Left lung (tissue), 10 donors: Measurements from ENCODE around the gene MYRF. TPM values are rescaled to one million over a fixed set of nuclear protein-coding genes. Genes with fewer than 3 reads are reported as not detected.

ENCODE experiments used
- ATAC-seq: fragments of 200-7000 bp; cut with Tn5 transposase; one replicate; pipeline ENCODE4 v1.9.1; 2020; ENCODE audit warnings: moderate library complexity
- DNase-seq, 4 donors: peaks; one replicate each; pipeline ENCODE4 v3.0.0-alpha.2; 2013 to 2020
- H3K27ac ChIP-seq, 2 donors: fragments of 200-600 bp; sonication (generic) in 1 of 2; one replicate each; pipeline versions ENCODE4 v1.5.0 to v1.8.0; 2020 to 2021
- H3K27me3 ChIP-seq, 2 donors: fragments of 200-600 bp; sonication (generic) in 1 of 2; one replicate each; pipeline versions ENCODE4 v1.5.0 to v1.8.0; 2020 to 2021
- H3K36me3 ChIP-seq, 2 donors: fragments of 200-600 bp; sonication (generic) in 1 of 2; one replicate each; pipeline versions ENCODE4 v1.5.0 to v1.8.0; 2020 to 2021
- H3K4me1 ChIP-seq, 2 donors: fragments of 200-600 bp; one replicate each; pipeline ENCODE4 v1.8.0; 2021
- H3K4me3 ChIP-seq, 2 donors: fragments of 200-600 bp; sonication (generic) in 1 of 2; one replicate each; pipeline versions ENCODE4 v1.5.0 to v1.8.0; 2020 to 2021; ENCODE audit warnings: mild to moderate bottlenecking in 1 of 2
- H3K9me3 ChIP-seq, 2 donors: fragments of 200-600 bp; sonication (generic) in 1 of 2; one replicate each; pipeline versions ENCODE4 v1.5.0 to v1.8.0; 2020 to 2021
- intact Hi-C, 2 donors: fragments of 100-400 bp; cut with DNase I; formaldehyde crosslinking; loops; one replicate each; pipeline versions ENCODE4 v1.11.2 to v1.14.2; 2022
- polyA plus RNA-seq, 6 donors: library from polyadenylated mRNA; unstranded; fragments of 120-200 nt; gene quantifications; one replicate each; pipeline ENCODE4 v1.2.1, GENCODE V29; 2013; ENCODE audit not compliant: insufficient read length in 6 of 6
- total RNA-seq, 2 donors: library from RNA; stranded (reverse); fragmentation: NEBNext Ultra II Directional; extraction: Animal tissue kit (Norgen Biotek cat#: 25700); gene quantifications; one replicate each; pipeline ENCODE4 v1.2.1, GENCODE V29; 2021
- TF ChIP-seq, protein P1 (sequence below), 2 donors: fragments of 200-600 bp; sonication (generic) in 1 of 2; IDR thresholded peaks; one replicate each; pipeline versions ENCODE4 v1.5.0 to v1.8.0; 2021; ENCODE audit warnings: antibody characterized with exemption in 2 of 2
- donor health status: DM: no; HTN: yes; CAD: no.
- donor health status: DM: no; HTN: no; CAD: no.

The MYRF gene
- total and polyA plus RNA-seq, 8 donors: 15.4 to 37.2 (median 29.9) TPM

DNA sequence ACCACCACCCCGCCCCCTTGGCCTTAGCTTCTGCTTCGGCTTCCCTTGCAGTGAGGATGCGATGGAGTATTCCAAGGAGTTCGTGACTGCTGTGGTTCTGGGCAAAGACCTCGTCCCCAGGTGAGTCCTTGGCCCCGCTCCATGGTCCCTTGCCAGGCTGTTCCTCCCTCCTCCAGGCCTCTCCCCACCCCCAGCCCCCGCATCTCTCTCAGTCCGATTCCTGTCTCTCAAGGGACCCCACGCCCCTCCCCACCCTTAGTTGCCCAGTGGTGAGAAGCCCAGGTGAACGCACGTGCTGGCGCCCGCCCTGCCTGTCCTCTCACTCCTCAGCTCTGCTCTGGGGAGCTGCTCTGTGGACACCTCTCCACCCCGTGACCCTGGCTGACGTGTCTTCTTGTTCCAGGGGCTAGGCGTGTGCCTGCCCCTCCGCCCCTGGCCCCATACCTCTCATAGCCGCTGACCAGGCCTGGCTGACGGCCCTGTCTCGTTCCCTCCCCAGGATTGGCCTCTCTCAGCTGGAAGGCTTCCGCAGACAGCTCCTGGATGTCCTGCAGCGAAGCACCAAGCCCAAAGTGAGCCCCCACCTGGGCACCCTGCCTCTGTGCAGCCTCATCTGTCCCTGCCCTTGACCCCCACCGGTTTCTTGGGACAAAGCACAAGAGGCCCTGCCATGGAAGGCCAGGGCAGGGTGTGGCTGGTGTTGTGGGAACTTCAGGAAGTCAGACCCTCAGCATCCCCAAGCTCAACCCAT, 14.6 kb upstream of the MYRF start:
- peaks cover 0 to 35% of the 10 kb centered on the region in 2 donors for H3K36me3 ChIP-seq
- DNase-seq (no peak), ATAC-seq (no peak)
- H3K27me3 ChIP-seq: no peaks in the 10 kb centered on the region
- TF ChIP-seq, protein P1, sequence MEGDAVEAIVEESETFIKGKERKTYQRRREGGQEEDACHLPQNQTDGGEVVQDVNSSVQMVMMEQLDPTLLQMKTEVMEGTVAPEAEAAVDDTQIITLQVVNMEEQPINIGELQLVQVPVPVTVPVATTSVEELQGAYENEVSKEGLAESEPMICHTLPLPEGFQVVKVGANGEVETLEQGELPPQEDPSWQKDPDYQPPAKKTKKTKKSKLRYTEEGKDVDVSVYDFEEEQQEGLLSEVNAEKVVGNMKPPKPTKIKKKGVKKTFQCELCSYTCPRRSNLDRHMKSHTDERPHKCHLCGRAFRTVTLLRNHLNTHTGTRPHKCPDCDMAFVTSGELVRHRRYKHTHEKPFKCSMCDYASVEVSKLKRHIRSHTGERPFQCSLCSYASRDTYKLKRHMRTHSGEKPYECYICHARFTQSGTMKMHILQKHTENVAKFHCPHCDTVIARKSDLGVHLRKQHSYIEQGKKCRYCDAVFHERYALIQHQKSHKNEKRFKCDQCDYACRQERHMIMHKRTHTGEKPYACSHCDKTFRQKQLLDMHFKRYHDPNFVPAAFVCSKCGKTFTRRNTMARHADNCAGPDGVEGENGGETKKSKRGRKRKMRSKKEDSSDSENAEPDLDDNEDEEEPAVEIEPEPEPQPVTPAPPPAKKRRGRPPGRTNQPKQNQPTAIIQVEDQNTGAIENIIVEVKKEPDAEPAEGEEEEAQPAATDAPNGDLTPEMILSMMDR (IDR thresholded peaks at IDR 0.05): no peak
- no peaks in the 10 kb centered on the region for H3K9me3 ChIP-seq
- H3K4me3 ChIP-seq: no peak overlapping the region
- H3K27ac ChIP-seq: no peak overlapping the region
- H3K4me1 ChIP-seq: peaks cover 4% of the 10 kb centered on the region in 2 donors
- intact Hi-C loops: no loop called here

DNA sequence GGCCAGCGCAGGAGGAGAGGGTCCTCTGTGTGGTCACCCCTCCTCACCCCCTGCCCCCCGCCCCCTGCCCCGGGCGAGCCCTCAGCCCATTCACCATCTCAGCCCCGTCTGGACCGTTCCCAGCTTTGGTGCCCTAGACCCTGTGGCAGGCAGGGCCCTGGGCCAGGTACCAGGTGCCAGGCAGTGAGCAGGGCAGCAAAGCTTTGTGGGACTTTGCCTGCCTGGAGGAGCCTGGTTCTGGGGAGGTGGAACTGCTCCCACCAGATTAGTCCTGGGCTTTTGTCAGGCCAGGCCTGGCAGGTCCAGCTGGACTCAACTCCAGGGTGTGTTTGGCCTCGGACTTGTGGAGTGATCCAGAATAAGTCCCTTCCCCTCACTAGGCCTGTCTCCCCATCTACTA, 13.7 kb upstream of the MYRF start:
- no peak for DNase-seq
- Histone ChIP-seq H3K9me3 (no peaks in the 10 kb centered on the region), H3K4me3 (no peak overlapping the region), H3K4me1 (no peaks in the 10 kb centered on the region), H3K36me3 (peaks cover 0 to 38% of the 10 kb centered on the region in 2 donors), H3K27me3 (no peaks in the 10 kb centered on the region), H3K27ac (no peak overlapping the region)
- no peak for ATAC-seq
- TF ChIP-seq, protein P1 (IDR thresholded peaks at IDR 0.05): no peak
- intact Hi-C loops: no loop called here

DNA sequence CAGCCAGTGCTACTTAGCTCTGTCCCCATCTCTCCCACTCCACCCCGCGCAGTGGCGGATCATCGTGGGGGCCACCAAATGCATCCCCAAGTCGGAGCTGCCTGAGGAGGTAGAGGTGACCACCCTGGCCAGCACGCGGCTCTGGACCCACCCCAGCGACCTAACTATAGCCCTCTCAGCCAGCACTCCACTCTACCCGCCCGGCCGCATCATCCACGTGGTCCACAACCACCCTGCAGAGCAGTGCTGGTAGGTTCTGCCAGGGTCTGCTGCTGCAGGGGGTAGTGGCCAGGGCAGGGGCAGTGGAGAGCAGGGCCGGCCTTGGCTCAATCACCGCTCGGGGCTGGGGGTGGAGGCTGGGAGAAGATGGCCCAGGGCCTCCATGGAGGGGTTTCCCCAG, 13.0 kb upstream of the MYRF start:
- H3K27me3 ChIP-seq: no peaks in the 10 kb centered on the region
- no peaks in the 10 kb centered on the region for H3K9me3 ChIP-seq
- H3K4me1 ChIP-seq: no peaks in the 10 kb centered on the region
- no peak for DNase-seq
- no peak for ATAC-seq
- peaks cover 0 to 45% of the 10 kb centered on the region in 2 donors for H3K36me3 ChIP-seq
- no peak overlapping the region for H3K27ac ChIP-seq
- H3K4me3 ChIP-seq: no peak overlapping the region
- TF ChIP-seq, protein P1 (IDR thresholded peaks at IDR 0.05): no peak
- intact Hi-C loops: no loop called here

DNA sequence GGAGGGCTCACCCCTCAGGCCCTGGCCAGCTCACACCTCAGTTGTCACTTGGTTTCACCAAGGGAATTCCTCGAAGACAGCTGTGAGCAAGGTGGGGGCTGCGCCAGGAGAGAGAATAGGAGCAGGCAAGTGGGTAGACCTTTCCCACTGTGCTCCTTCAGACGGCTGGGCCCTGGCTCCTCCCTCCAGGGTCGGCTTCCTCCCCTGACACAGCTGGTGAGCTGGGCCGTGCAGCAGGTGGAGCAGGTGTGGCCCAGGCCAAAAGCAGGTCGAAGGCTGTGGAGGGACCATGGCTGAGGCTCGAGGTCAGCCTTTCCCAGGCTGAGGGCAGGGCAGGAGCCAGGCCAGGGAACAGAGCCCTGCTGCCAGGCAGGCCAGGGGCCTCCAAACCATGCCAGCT, 12.5 kb upstream of the MYRF start:
- Histone ChIP-seq H3K27ac (no peak overlapping the region), H3K27me3 (no peaks in the 10 kb centered on the region), H3K4me1 (no peaks in the 10 kb centered on the region), H3K9me3 (no peaks in the 10 kb centered on the region), H3K36me3 (peaks cover 0 to 48% of the 10 kb centered on the region in 2 donors), H3K4me3 (no peak overlapping the region)
- intact Hi-C loops: no loop called here
- TF ChIP-seq, protein P1 (IDR thresholded peaks at IDR 0.05): no peak
- ATAC-seq (no peak), DNase-seq (no peak)

DNA sequence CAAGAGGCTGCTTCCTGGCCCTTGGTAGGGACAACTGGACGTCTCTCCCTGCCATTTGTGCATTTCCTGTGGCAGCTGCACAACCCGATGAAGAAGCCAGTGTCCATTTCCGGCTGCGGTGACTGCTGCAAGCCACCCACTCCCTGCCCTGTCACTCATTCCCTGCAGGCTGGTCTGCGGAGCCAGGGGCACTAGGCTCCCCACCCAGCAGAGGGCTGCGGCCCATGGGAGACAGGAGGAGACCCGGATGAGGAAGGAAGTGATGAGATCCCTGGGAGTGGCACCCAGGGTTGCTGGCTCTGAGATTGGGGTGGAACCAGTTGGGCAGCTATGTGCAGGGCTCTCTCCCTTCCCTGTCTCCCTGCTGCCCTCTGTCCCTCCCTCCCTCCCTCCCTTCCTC, 10.0 kb upstream of the MYRF start:
- no peak overlapping the region for H3K27ac ChIP-seq
- peaks cover 0 to 31% of the 10 kb centered on the region in 2 donors for H3K36me3 ChIP-seq
- no peaks in the 10 kb centered on the region for H3K4me1 ChIP-seq
- intact Hi-C loops: no loop called here
- ATAC-seq (peak; percentile 51), DNase-seq (peak in 1 of 4 donors; percentile 58)
- TF ChIP-seq, protein P1 (IDR thresholded peaks at IDR 0.05): no peak
- no peaks in the 10 kb centered on the region for H3K9me3 ChIP-seq
- H3K27me3 ChIP-seq: no peaks in the 10 kb centered on the region
- no peak overlapping the region for H3K4me3 ChIP-seq
